ENCODE measurements around the gene NR1H4. TPM values are rescaled to one million over a fixed set of nuclear protein-coding genes. Genes with fewer than 3 reads are reported as not detected.

The NR1H4 gene
- total RNA-seq, 2 donors from 2014 or later = not detected

GRCh38 chr12:100608776-100609175 lies 135.1 kb downstream of the NR1H4 start:
- Histone ChIP-seq H3K4me1 (replicated peaks) (no peaks in the 10 kb centered on the region), H3K27me3 (replicated peaks; ENCODE audit: insufficient read depth) (no peaks in the 10 kb centered on the region), H3K27ac (no peak overlapping the region), H3K9me3 (no peaks in the 10 kb centered on the region), H3K4me3 (no peak overlapping the region), H3K36me3 (no peaks in the 10 kb centered on the region)
- TF ChIP-seq POLR2A (IDR thresholded peaks at IDR 0.05) (no peak), CTCF (IDR thresholded peaks at IDR 0.05) (no peak)
- WGBS = 87% methylated on average over 1 of the region's 1 CpG
- intact Hi-C loops (cut with DNase I) = no loop called here
- no peak for DNase-seq (ENCODE audit: low spot score)

DNA sequence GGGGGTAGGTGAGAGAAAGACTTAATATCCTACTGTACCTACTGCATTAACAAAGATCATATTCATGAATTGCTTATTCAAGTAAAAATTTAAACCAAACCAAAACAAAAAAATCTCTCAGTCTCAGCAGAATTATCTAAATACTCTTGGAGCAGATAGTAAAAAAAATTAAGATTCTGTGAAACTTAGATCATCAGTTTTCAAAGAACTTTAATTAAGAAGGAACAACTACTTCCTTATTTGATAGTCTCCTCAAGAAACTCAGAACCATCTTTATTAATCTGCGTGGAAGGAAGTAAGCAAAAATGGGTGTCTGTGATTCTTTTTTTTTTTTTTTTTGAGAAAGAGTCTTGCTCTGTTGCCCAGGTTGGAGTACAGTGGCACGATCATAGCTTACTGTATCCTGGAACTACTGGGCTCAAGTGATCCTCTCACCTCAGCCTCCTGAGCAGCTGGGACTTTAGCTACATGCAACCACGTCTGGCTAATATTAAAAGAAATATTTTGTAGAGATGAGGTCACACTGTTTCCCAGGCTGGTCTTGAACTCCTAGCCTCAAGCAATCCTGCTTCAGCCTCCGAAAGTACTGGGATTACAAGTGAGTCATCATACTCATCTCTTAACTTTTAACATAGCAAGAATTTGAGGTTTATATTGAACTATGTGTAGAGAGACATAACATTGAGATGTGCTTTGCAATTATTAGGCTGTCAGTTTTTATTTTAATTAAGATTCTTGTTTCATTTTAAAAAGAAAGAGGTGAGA lies 137.2 kb downstream of the NR1H4 start:
- Histone ChIP-seq H3K27me3 (replicated peaks; ENCODE audit: insufficient read depth) (no peaks in the 10 kb centered on the region), H3K27ac (no peak overlapping the region), H3K4me1 (replicated peaks) (no peaks in the 10 kb centered on the region), H3K36me3 (no peaks in the 10 kb centered on the region), H3K4me3 (no peak overlapping the region), H3K9me3 (no peaks in the 10 kb centered on the region)
- intact Hi-C loops (cut with DNase I) = no loop called here
- 86% methylated on average over 4 of the region's 4 CpGs for WGBS
- no peak for DNase-seq (ENCODE audit: low spot score)
- no peak for TF ChIP-seq CTCF (IDR thresholded peaks at IDR 0.05)

DNA sequence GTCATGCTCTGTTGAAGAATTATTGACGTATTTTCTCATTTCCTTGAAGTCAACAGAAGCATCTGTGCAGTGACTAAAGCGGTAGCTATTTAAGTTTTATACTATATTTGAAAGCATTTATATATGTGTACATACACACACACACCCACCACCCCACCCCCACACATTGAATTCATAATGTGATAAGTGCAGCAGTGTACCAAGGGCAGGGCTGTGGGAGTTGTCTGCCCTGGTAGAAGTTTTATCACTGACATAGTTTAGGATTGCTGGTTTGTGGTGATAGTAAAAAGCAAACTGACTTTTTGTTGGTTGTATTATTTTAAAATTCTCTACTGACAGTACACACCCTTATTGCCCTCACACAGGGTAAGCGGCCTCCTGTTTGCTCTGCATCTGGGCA lies 138.9 kb downstream of the NR1H4 start:
- intact Hi-C loops (cut with DNase I) = no loop called here
- no peak for DNase-seq (ENCODE audit: low spot score)
- Histone ChIP-seq H3K36me3 (no peaks in the 10 kb centered on the region), H3K4me1 (replicated peaks) (no peaks in the 10 kb centered on the region), H3K9me3 (no peaks in the 10 kb centered on the region), H3K4me3 (no peak overlapping the region), H3K27me3 (replicated peaks; ENCODE audit: insufficient read depth) (no peaks in the 10 kb centered on the region), H3K27ac (no peak overlapping the region)
- 90% methylated on average over 3 of the region's 3 CpGs for WGBS
- no peak for TF ChIP-seq CTCF (IDR thresholded peaks at IDR 0.05)
- no peak for TF ChIP-seq POLR2AphosphoS5 (IDR thresholded peaks at IDR 0.05)
- TF ChIP-seq POLR2A (IDR thresholded peaks at IDR 0.05) = no peak

Small RNAs within 50 kb of the gene (small RNA-seq; reads per million reads assigned to genes)
- 0 reads per million in 2 donors for gene AC010200.2

Other genes with a start within 250 kb of the NR1H4 start
- gene DEPDC4, start 206.8 kb upstream of the NR1H4 start, total RNA-seq = 10 to 100 TPM in 1 of 2 donors, 1 to 10 TPM in 1; 5.5 to 18.0 TPM
- 10 to 100 TPM; 54.4 to 63.7 TPM for gene SCYL2, start 206.7 kb upstream of the NR1H4 start, total RNA-seq
- gene SLC17A8, start 116.8 kb upstream of the NR1H4 start, total RNA-seq = not detected
- gene GAS2L3, start 99.8 kb downstream of the NR1H4 start, total RNA-seq = 1 to 10 TPM in 1 of 2 donors, under 1 TPM in 1; 0.18 to 4.6 TPM

Measured in prostate gland (tissue), 2 donors.